ENCODE results near the gene ATAD3C.

ATAD3C gene

DNA sequence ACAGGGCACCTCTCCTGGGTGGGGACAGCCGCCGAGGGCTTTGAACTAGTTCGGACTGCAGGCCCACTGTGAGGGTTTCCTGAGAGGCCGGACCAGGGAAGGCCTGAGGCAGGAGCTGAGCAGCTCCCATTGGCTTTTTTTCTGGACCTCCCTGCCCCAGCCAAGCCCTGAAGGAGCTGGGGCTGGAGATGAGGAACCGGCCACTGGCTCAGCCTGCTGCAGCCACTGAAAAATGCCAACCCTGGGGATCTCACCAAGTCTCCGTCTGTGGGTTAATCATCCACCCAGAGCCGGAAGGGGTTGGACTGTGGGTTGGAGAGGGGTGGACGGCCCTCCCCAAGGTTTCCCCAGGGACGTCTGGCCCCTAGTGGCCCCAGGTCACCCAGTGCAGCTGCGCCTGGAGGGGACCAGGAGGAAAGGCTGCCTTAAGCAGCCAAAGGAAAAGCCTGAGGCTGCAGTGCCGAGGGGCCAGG is 11.5 kb upstream of the ATAD3C start:
- H3K4me3 ChIP-seq (ENCODE audit: low read depth, low read length): no peak overlapping the region
- no peak for TF ChIP-seq CTCF (IDR thresholded peaks at IDR 0.05; ENCODE audit: low read depth, low read length, missing control alignments)
- DNase-seq (ENCODE audit: low read depth): no peak

- no peak for DNase-seq (ENCODE audit: low read depth)
- no peak overlapping the region for H3K4me3 ChIP-seq (ENCODE audit: low read depth, low read length)
- TF ChIP-seq CTCF (IDR thresholded peaks at IDR 0.05; ENCODE audit: low read depth, low read length, missing control alignments): no peak
Observed at GRCh38 chr1:1438531-1439381, 10.7 kb upstream of the ATAD3C start.

- no peak overlapping the region for H3K4me3 ChIP-seq (ENCODE audit: low read depth, low read length)
Observed at GRCh38 chr1:1439546-1440261, 9.8 kb upstream of the ATAD3C start.

GRCh38 chr1:1440262-1441001 is 9.1 kb upstream of the ATAD3C start:
- TF ChIP-seq CTCF (IDR thresholded peaks at IDR 0.05; ENCODE audit: low read depth, low read length, missing control alignments): no peak
- no peak overlapping the region for H3K4me3 ChIP-seq (ENCODE audit: low read depth, low read length)
- no peak for DNase-seq (ENCODE audit: low read depth)

More at GRCh38 chr1:1439546-1440261, 9.8 kb upstream of the ATAD3C start:
- no peak for DNase-seq (ENCODE audit: low read depth)
- TF ChIP-seq CTCF (IDR thresholded peaks at IDR 0.05; ENCODE audit: low read depth, low read length, missing control alignments): no peak

DNA sequence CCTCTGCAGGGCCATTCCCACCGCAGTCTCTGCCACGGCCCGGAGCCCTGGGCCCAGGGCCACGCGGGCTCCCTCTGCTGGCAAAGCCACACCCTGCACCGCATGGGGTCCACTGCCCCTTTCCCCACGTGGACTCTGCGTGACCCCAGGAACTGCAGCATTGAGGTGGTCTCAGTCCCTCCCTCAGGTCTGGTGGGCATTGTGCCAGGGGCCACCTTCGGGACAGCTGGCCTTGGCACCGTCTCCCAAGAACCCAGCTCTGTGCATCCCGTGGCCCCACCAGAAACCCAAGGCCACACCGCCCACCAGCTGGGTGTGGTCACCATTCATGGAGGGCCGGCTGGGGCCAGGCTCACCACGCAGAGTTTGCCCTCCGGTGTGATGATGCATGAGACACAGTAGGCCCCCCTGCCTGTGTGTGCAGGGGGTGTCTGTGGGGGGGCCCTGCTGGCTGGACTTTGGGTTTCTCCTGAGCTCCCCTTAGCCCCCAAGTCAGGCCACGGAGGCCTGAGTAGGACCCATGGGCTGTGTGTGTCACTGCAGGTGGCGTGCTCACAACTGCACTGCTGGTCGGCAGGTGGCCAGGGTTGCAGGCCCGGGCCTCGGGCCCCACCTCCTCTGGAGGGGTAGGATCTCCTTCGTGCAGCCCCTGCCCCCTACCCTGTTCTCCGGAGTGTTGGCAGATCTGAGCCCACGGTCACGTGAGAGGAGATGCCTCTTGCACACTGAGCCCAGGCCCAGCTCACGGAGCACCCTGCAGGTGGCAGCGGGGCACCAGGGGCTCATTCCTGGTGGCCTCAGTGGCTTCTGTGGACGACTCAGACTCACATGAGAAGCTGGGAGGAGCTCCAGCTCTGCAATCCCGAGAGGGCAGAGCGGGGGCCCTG is 8.2 kb upstream of the ATAD3C start:
- H3K4me3 ChIP-seq (ENCODE audit: low read depth, low read length): no peak overlapping the region
- no peak for DNase-seq (ENCODE audit: low read depth)
- peak; percentile 95 for TF ChIP-seq CTCF (IDR thresholded peaks at IDR 0.05; ENCODE audit: low read depth, low read length, missing control alignments)
